Endothelial cell of umbilical vein (primary cell): ENCODE results near the gene YJU2.

Experiments
- FOS ChIP-seq: IDR thresholded peaks from 2 replicates; pipeline ENCODE4 v1.6.1; 2011; ENCODE audit warnings: mild to moderate bottlenecking, low read length, moderate library complexity, borderline replicate concordance; ENCODE audit not compliant: insufficient read depth
- JUN ChIP-seq: IDR thresholded peaks from 2 replicates; pipeline ENCODE4 v1.6.1; 2011; ENCODE audit warnings: borderline replicate concordance, low read depth; ENCODE audit not compliant: insufficient read length, insufficient read depth
- TF ChIP-seq, protein P1 (sequence below), 2 donors: IDR thresholded peaks; 1 replicate in 1 of 2; 2 replicates in 1 of 2; pipeline ENCODE4 v1.5.1; 2011; ENCODE audit warnings: low read length in 2 of 2, mild to moderate bottlenecking in 2 of 2, moderate library complexity in 2 of 2, control low read depth in 1 of 2, inconsistent platforms in 1 of 2, low read depth in 1 of 2; ENCODE audit not compliant: insufficient read depth in 1 of 2; ENCODE audit errors: extremely low read depth in 1 of 2
- TF ChIP-seq, protein P2 (sequence below): IDR thresholded peaks from 2 replicates; pipeline ENCODE4 v1.6.1; 2011; ENCODE audit not compliant: insufficient read depth, insufficient read length

DNA sequence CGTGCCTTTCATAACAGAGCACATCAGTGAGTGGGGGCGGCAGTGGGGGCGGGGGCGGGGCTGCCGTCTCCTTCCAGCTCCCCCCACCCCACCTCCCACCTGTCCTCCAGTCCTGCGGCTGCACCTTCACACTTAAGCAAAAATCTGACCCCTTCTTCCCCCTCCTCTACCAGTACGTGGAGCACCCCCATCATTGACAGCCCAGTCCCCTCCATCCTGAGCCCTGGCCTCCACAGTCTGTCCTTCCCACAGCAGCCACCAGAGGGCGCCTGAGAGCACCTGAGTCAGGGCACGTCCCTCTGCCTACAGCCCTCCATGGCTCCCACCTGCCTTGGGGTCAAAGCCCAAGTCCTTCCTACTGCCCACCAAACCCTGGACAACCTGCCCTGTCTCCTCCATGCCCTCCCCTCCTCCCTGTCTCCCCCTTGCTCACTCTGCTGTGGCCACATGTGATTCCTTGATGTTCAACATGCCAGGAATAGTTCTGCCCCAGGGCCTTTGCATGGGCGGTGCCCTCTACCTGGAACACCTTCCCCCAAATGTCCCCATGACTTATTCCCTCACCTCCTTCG lies 13.5 kb upstream of the YJU2 start:
- TF ChIP-seq, protein P1, sequence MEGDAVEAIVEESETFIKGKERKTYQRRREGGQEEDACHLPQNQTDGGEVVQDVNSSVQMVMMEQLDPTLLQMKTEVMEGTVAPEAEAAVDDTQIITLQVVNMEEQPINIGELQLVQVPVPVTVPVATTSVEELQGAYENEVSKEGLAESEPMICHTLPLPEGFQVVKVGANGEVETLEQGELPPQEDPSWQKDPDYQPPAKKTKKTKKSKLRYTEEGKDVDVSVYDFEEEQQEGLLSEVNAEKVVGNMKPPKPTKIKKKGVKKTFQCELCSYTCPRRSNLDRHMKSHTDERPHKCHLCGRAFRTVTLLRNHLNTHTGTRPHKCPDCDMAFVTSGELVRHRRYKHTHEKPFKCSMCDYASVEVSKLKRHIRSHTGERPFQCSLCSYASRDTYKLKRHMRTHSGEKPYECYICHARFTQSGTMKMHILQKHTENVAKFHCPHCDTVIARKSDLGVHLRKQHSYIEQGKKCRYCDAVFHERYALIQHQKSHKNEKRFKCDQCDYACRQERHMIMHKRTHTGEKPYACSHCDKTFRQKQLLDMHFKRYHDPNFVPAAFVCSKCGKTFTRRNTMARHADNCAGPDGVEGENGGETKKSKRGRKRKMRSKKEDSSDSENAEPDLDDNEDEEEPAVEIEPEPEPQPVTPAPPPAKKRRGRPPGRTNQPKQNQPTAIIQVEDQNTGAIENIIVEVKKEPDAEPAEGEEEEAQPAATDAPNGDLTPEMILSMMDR (IDR thresholded peaks at IDR 0.05; ENCODE audit: extremely low read depth in 1 of 2, insufficient read depth in 1 of 2, low read depth in 1 of 2, low read length in 2 of 2): peak; percentile 63 to 80
- no peak for TF ChIP-seq JUN
- TF ChIP-seq FOS: no peak
- TF ChIP-seq, protein P2, sequence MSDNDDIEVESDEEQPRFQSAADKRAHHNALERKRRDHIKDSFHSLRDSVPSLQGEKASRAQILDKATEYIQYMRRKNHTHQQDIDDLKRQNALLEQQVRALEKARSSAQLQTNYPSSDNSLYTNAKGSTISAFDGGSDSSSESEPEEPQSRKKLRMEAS: no peak
